ENCODE results near the gene ZNF804A.

The ZNF804A gene

DNA sequence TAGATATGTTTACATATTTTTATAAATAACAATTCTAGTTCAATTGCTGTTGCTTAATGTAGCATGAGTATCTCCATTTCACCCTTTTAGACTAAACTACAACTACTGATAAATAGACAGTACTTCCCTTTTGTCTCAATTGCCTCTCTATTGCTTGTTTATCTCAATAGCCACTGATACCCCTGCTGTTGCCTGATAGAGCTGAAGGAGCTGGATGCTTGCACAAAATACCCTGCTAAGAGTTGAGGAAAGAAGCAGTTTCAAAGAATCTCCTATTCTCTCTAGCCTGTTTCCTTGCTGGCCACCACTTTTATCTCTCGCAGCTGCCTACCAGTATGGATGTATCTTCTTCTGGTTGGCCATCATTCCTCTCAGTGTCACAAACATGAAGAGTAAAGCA lies 16.9 kb upstream of the ZNF804A start:
- ChIA-PET CTCF (no interaction called here), POLR2A (no interaction called here)
- 100% methylated on average over 1 of the region's 1 CpG for WGBS (ENCODE audit: insufficient coverage)
- Histone ChIP-seq H3K36me3 (ENCODE audit: control insufficient read depth in 4 of 4, insufficient read depth in 4 of 4, low read length in 3 of 4) (no peaks in the 10 kb centered on the region), H3K4me3 (ENCODE audit: control insufficient read depth in 1 of 7, extremely low read depth in 1 of 7, insufficient read depth in 4 of 7, low read depth in 2 of 7, low read length in 6 of 7) (no peak overlapping the region), H3K27me3 (replicated peaks in 2 of 5; ENCODE audit: control insufficient read depth in 4 of 5, insufficient read depth in 5 of 5, low read length in 4 of 5) (no peaks in the 10 kb centered on the region), H3K9me3 (ENCODE audit: control extremely low read depth in 1 of 5, control insufficient read depth in 4 of 5, insufficient read depth in 2 of 5, low read depth in 1 of 5, low read length in 4 of 5) (no peaks in the 10 kb centered on the region), H3K27ac (ENCODE audit: insufficient read depth in 1 of 2, low read depth in 1 of 2, low read length in 2 of 2, poor library complexity in 1 of 2, severe bottlenecking in 2 of 2) (no peak overlapping the region), H3K4me1 (ENCODE audit: control extremely low read depth in 1 of 4, control insufficient read depth in 4 of 4, insufficient read depth in 4 of 4, low read length in 3 of 4) (peaks cover 0 to 6% (median 2%) of the 10 kb centered on the region in 4 experiments)
- peak; percentile 24 to 75 (median 56) for DNase-seq

DNA sequence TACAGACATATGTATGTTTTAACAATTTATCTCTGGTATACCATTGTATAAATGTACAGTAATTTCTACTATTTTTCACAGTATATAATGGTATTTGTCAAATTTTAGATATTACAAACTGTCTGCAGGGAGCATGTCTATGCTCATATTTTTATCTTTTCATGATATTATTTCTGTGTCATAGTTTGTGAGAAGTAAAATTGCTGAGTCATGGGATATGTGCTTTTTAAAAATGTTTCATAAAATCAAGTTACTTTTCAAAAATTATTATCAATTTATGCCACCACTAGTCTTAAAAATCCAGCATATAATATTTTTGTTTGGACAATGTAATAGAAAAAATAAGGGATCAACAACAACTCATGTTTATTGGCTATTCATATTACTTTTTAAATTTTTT lies 9.1 kb upstream of the ZNF804A start:
- Histone ChIP-seq H3K4me3 (ENCODE audit: control insufficient read depth in 1 of 7, extremely low read depth in 1 of 7, insufficient read depth in 4 of 7, low read depth in 2 of 7, low read length in 6 of 7) (no peak overlapping the region), H3K36me3 (ENCODE audit: control insufficient read depth in 4 of 4, insufficient read depth in 4 of 4, low read length in 3 of 4) (no peaks in the 10 kb centered on the region), H3K4me1 (ENCODE audit: control extremely low read depth in 1 of 4, control insufficient read depth in 4 of 4, insufficient read depth in 4 of 4, low read length in 3 of 4) (peaks cover 0 to 5% (median under 1%) of the 10 kb centered on the region in 4 experiments), H3K27me3 (replicated peaks in 2 of 5; ENCODE audit: control insufficient read depth in 4 of 5, insufficient read depth in 5 of 5, low read length in 4 of 5) (no peaks in the 10 kb centered on the region), H3K27ac (ENCODE audit: insufficient read depth in 1 of 2, low read depth in 1 of 2, low read length in 2 of 2, poor library complexity in 1 of 2, severe bottlenecking in 2 of 2) (no peak overlapping the region), H3K9me3 (ENCODE audit: control extremely low read depth in 1 of 5, control insufficient read depth in 4 of 5, insufficient read depth in 2 of 5, low read depth in 1 of 5, low read length in 4 of 5) (no peaks in the 10 kb centered on the region)
- ChIA-PET POLR2A (no interaction called here), CTCF (no interaction called here)
- peak; percentile 14 to 73 (median 62) for DNase-seq

DNA sequence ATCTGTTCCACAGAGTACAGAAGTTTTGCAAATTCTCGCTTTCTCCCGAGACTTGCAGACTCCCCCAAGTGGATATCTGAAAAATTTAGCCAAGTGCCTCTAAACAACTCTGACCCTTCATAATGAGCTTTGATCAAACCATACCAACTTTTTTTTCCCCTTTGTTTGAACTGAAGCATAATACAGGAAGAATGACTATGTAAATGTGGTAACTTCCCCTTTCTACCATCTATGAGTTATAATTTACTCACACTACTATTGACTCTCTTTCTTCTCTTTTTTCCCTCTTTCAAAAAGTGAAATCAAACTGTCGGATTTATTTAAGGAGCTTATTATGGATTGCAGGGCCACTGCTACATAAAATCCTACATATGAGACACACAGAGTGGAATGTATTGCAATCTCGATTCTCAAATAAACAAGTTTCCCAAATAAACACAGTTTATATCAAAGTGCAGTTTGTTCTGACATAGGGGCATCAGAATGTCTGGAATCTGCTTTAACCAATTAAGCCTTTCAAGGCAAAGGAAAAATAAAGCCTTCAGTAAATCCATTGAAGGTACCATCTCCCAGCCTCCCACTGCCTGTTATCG lies 1.4 kb upstream of the ZNF804A start:
- Histone ChIP-seq H3K36me3 (ENCODE audit: control insufficient read depth in 4 of 4, insufficient read depth in 4 of 4, low read length in 3 of 4) (no peaks in the 10 kb centered on the region), H3K27ac (ENCODE audit: insufficient read depth in 1 of 2, low read depth in 1 of 2, low read length in 2 of 2, poor library complexity in 1 of 2, severe bottlenecking in 2 of 2) (peak overlapping the region; percentile 67 to 82), H3K9me3 (ENCODE audit: control extremely low read depth in 1 of 5, control insufficient read depth in 4 of 5, insufficient read depth in 2 of 5, low read depth in 1 of 5, low read length in 4 of 5) (no peaks in the 10 kb centered on the region), H3K4me3 (ENCODE audit: control insufficient read depth in 1 of 7, extremely low read depth in 1 of 7, insufficient read depth in 4 of 7, low read depth in 2 of 7, low read length in 6 of 7) (peak overlapping the region in 6 of 7 experiments; percentile 81 to 98 (median 92)), H3K4me1 (ENCODE audit: control extremely low read depth in 1 of 4, control insufficient read depth in 4 of 4, insufficient read depth in 4 of 4, low read length in 3 of 4) (peaks cover 3 to 34% (median 22%) of the 10 kb centered on the region in 4 experiments), H3K27me3 (replicated peaks in 2 of 5; ENCODE audit: control insufficient read depth in 4 of 5, insufficient read depth in 5 of 5, low read length in 4 of 5) (no peaks in the 10 kb centered on the region)
- ChIA-PET CTCF (interaction anchor here (0.8 to 1.4 kb wide), 7 partner anchors 10 to 1142 kb away, joined by 3 to 7 read pairs (median 3); partner anchors contain the start of gene FSIP2), POLR2A (no interaction called here)
- WGBS (ENCODE audit: insufficient coverage), result no CpG with 5 or more reads among the region's 5 CpGs
- peak; percentile 90 to 96 (median 93) for DNase-seq

DNA sequence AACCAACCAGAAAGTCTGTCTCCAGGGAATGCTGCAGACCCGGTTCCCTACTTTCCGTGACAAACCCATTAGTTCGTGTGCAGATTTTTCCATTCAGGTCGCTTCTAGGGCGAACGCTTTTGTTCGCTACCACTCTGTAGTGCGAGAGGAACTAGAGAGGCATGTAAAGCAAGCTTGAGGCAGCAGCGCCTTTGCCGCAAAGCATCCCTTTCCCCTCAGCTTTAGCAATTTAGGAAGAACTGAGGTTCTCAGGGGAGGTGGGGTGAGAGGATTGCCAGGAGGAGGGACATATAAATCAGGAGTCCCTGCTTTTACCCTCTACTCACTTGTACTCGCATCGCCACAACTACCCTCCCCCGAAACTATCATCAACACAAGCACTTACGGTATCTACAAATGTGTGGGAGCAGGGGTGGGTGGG lies 748 bp upstream of the ZNF804A start:
- Histone ChIP-seq H3K4me3 (ENCODE audit: control insufficient read depth in 1 of 7, extremely low read depth in 1 of 7, insufficient read depth in 4 of 7, low read depth in 2 of 7, low read length in 6 of 7) (peak overlapping the region; percentile 81 to 98 (median 92)), H3K4me1 (ENCODE audit: control extremely low read depth in 1 of 4, control insufficient read depth in 4 of 4, insufficient read depth in 4 of 4, low read length in 3 of 4) (peaks cover 3 to 34% (median 22%) of the 10 kb centered on the region in 4 experiments), H3K36me3 (ENCODE audit: control insufficient read depth in 4 of 4, insufficient read depth in 4 of 4, low read length in 3 of 4) (no peaks in the 10 kb centered on the region), H3K9me3 (ENCODE audit: control extremely low read depth in 1 of 5, control insufficient read depth in 4 of 5, insufficient read depth in 2 of 5, low read depth in 1 of 5, low read length in 4 of 5) (no peaks in the 10 kb centered on the region), H3K27ac (ENCODE audit: insufficient read depth in 1 of 2, low read depth in 1 of 2, low read length in 2 of 2, poor library complexity in 1 of 2, severe bottlenecking in 2 of 2) (peak overlapping the region; percentile 67 to 82), H3K27me3 (replicated peaks in 2 of 5; ENCODE audit: control insufficient read depth in 4 of 5, insufficient read depth in 5 of 5, low read length in 4 of 5) (no peaks in the 10 kb centered on the region)
- WGBS (ENCODE audit: insufficient coverage), result 0% methylated on average over 6 of the region's 14 CpGs
- CTCF ChIA-PET, result interaction anchor here (1.0 to 1.2 kb wide), 4 partner anchors 9 to 19 kb away, joined by 3 to 7 read pairs (median 4); no protein-coding TSS in a partner anchor
- POLR2A ChIA-PET, result no interaction called here
- peak; percentile 65 to 86 (median 82) for DNase-seq

DNA sequence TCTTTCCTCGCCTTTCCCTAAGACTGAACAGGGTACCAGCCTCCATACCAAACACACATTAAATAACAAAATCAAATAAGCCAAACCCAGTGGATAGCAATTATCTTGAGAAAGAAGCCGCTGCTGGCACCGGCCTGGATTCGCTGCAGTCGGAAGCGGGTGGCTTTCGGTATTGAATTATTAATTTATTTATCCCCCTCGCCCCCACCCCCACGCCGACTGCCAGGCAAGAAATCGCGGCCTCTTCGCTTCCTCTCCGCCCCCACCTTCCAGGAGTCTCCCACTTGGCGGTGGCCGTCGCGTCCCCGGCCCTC lies 370 bp upstream of the ZNF804A start:
- ChIA-PET CTCF (no interaction called here), POLR2A (no interaction called here)
- DNase-seq, result no peak
- H3K36me3 ChIP-seq (ENCODE audit: control insufficient read depth in 4 of 4, insufficient read depth in 4 of 4, low read length in 3 of 4), result no peaks in the 10 kb centered on the region
- no peaks in the 10 kb centered on the region for H3K27me3 ChIP-seq (replicated peaks in 2 of 5; ENCODE audit: control insufficient read depth in 4 of 5, insufficient read depth in 5 of 5, low read length in 4 of 5)
- peak overlapping the region; percentile 67 to 82 for H3K27ac ChIP-seq (ENCODE audit: insufficient read depth in 1 of 2, low read depth in 1 of 2, low read length in 2 of 2, poor library complexity in 1 of 2, severe bottlenecking in 2 of 2)
- H3K4me3 ChIP-seq (ENCODE audit: control insufficient read depth in 1 of 7, extremely low read depth in 1 of 7, insufficient read depth in 4 of 7, low read depth in 2 of 7, low read length in 6 of 7), result peak overlapping the region; percentile 81 to 98 (median 92)
- peaks cover 3 to 34% (median 22%) of the 10 kb centered on the region in 4 experiments for H3K4me1 ChIP-seq (ENCODE audit: control extremely low read depth in 1 of 4, control insufficient read depth in 4 of 4, insufficient read depth in 4 of 4, low read length in 3 of 4)
- 0% methylated on average over 9 of the region's 19 CpGs for WGBS (ENCODE audit: insufficient coverage)
- no peaks in the 10 kb centered on the region for H3K9me3 ChIP-seq (ENCODE audit: control extremely low read depth in 1 of 5, control insufficient read depth in 4 of 5, insufficient read depth in 2 of 5, low read depth in 1 of 5, low read length in 4 of 5)

DNA sequence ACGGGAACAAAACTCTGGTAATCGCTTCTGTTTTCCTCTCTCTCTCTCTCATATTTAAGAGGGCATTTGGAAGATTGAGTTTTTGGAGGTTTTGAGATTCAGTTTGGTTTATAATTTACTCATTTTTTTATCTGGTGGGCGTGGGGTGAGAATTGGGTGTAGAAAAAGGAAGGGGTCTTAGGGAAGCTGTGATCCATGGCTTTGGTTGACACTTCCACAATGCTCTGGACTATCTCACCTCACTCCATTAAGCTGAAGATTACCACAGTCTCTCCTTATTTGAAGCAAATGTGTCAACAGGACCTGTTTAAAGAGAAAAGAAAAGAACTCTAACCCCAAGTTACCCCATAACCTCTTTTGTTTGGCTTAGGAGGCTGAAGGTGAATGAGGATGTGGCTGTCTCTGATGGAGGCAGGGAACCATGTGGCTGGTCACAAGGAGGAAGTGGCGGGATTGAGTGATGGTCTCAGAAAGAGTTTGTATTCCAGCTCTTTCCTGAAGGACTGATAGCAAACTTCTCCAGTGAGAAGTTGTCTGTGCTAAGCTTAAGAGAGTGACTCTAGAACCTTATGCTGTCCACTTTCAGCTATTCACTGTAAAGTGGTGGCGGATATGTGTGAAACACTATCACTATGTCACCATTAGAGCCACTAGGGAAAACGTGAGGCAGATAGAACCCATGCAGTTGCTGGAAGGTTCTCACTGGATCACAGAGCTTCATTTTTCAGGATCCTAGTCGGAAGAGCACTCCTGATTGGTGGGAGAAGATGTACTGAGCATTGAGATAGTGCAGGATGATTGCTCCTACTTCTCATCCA lies 934 bp downstream of the ZNF804A start:
- H3K36me3 ChIP-seq (ENCODE audit: control insufficient read depth in 4 of 4, insufficient read depth in 4 of 4, low read length in 3 of 4), result no peaks in the 10 kb centered on the region
- H3K4me3 ChIP-seq (ENCODE audit: control insufficient read depth in 1 of 7, extremely low read depth in 1 of 7, insufficient read depth in 4 of 7, low read depth in 2 of 7, low read length in 6 of 7), result peak overlapping the region; percentile 81 to 98 (median 92)
- peak overlapping the region; percentile 47 to 82 for H3K27ac ChIP-seq (ENCODE audit: insufficient read depth in 1 of 2, low read depth in 1 of 2, low read length in 2 of 2, poor library complexity in 1 of 2, severe bottlenecking in 2 of 2)
- no peaks in the 10 kb centered on the region for H3K9me3 ChIP-seq (ENCODE audit: control extremely low read depth in 1 of 5, control insufficient read depth in 4 of 5, insufficient read depth in 2 of 5, low read depth in 1 of 5, low read length in 4 of 5)
- 17% methylated on average over 1 of the region's 7 CpGs for WGBS (ENCODE audit: insufficient coverage)
- peaks cover 3 to 34% (median 22%) of the 10 kb centered on the region in 4 experiments for H3K4me1 ChIP-seq (ENCODE audit: control extremely low read depth in 1 of 4, control insufficient read depth in 4 of 4, insufficient read depth in 4 of 4, low read length in 3 of 4)
- CTCF ChIA-PET, result interaction anchor here (0.7 to 1.7 kb wide), 2 partner anchors 10 to 13 kb away, joined by 3 to 8 read pairs; no protein-coding TSS in a partner anchor
- H3K27me3 ChIP-seq (replicated peaks in 2 of 5; ENCODE audit: control insufficient read depth in 4 of 5, insufficient read depth in 5 of 5, low read length in 4 of 5), result no peaks in the 10 kb centered on the region
- peak; percentile 13 to 73 (median 65) for DNase-seq
- POLR2A ChIA-PET, result no interaction called here

DNA sequence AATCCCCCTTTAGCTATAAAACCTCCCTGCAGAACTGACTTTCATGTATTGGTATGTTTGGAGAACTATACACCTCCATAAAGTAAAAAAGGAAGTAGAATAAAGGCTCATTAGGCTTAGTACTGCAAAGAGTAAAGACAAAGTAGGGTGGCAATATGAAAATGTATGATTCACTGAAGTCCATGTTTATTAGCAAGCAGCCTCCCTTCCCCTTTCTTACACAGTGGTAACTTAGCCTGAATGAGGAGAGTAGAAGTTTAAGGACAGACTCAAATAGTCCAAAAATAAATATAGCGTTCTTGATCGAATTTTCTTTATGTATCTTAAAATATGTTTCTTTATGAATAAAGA lies 1.5 kb downstream of the ZNF804A start:
- ChIA-PET POLR2A (no interaction called here), CTCF (interaction anchor here (1.7 kb wide), 1 partner anchor 12 kb away, joined by 8 read pairs; no protein-coding TSS in a partner anchor)
- no CpG with 5 or more reads among the region's 2 CpGs for WGBS (ENCODE audit: insufficient coverage)
- H3K36me3 ChIP-seq (ENCODE audit: control insufficient read depth in 4 of 4, insufficient read depth in 4 of 4, low read length in 3 of 4), result no peaks in the 10 kb centered on the region
- no peaks in the 10 kb centered on the region for H3K27me3 ChIP-seq (replicated peaks in 2 of 5; ENCODE audit: control insufficient read depth in 4 of 5, insufficient read depth in 5 of 5, low read length in 4 of 5)
- DNase-seq, result peak; percentile 18 to 72 (median 66)
- peaks cover 3 to 34% (median 22%) of the 10 kb centered on the region in 4 experiments for H3K4me1 ChIP-seq (ENCODE audit: control extremely low read depth in 1 of 4, control insufficient read depth in 4 of 4, insufficient read depth in 4 of 4, low read length in 3 of 4)
- H3K4me3 ChIP-seq (ENCODE audit: control insufficient read depth in 1 of 7, extremely low read depth in 1 of 7, insufficient read depth in 4 of 7, low read depth in 2 of 7, low read length in 6 of 7), result peak overlapping the region in 6 of 7 experiments; percentile 81 to 98 (median 92)
- no peaks in the 10 kb centered on the region for H3K9me3 ChIP-seq (ENCODE audit: control extremely low read depth in 1 of 5, control insufficient read depth in 4 of 5, insufficient read depth in 2 of 5, low read depth in 1 of 5, low read length in 4 of 5)
- H3K27ac ChIP-seq (ENCODE audit: insufficient read depth in 1 of 2, low read depth in 1 of 2, low read length in 2 of 2, poor library complexity in 1 of 2, severe bottlenecking in 2 of 2), result peak overlapping the region; percentile 18 to 71

Measured in common myeloid progenitor, CD34-positive (primary cell).